Uterus (tissue), 4 donors: ENCODE data around the gene GRK2. TPM values are rescaled to one million over a fixed set of nuclear protein-coding genes. Genes with fewer than 3 reads are reported as not detected.

Experiments
- DNase-seq, 2 donors: peaks; one replicate each; pipeline ENCODE4 v3.0.0-alpha.2; 2019 to 2020
- H3K27ac ChIP-seq, 2 donors: fragments of 200-600 bp; sonication (generic); 1 replicate in 1 of 2; 2 replicates in 1 of 2; pipeline ENCODE4 v1.5.1; 2016 to 2018
- H3K27me3 ChIP-seq, 2 donors: fragments of 200-600 bp; sonication (generic); one replicate each; pipeline ENCODE4 v1.5.1; 2018 to 2019; ENCODE audit warnings: control low read depth in 1 of 2
- H3K36me3 ChIP-seq, 2 donors: fragments of 200-600 bp; sonication (generic); one replicate each; pipeline ENCODE4 v1.5.1; 2019; ENCODE audit warnings: control low read depth in 1 of 2
- H3K4me1 ChIP-seq, 2 donors: fragments of 200-600 bp; sonication (generic); one replicate each; pipeline ENCODE4 v1.5.1; 2018 to 2019; ENCODE audit warnings: control low read depth in 1 of 2
- H3K4me3 ChIP-seq, 2 donors: fragments of 200-600 bp; sonication (generic); 1 replicate in 1 of 2; 2 replicates in 1 of 2; pipeline ENCODE4 v1.5.1; 2018 to 2019; ENCODE audit warnings: mild to moderate bottlenecking in 1 of 2
- H3K9me3 ChIP-seq, 2 donors: fragments of 200-600 bp; sonication (generic); one replicate each; pipeline ENCODE4 v1.5.1; 2019; ENCODE audit warnings: control low read depth in 1 of 2
- CTCF ChIP-seq, 4 experiments: fragments of 200-600 bp in 2 of 4; fragments of 450-650 bp in 2 of 4; sonication (generic) in 2 of 4; IDR thresholded peaks; one replicate each; pipeline ENCODE4 v1.5.1; 2016 to 2019; ENCODE audit warnings: antibody characterized with exemption in 4 of 4, mild to moderate bottlenecking in 2 of 4, moderate library complexity in 1 of 4
- POLR2A ChIP-seq, 2 donors: fragments of 450-650 bp; IDR thresholded peaks; one replicate each; pipeline ENCODE4 v1.6.1; 2016; ENCODE audit warnings: antibody characterized with exemption in 2 of 2, mild to moderate bottlenecking in 1 of 2, moderate library complexity in 1 of 2
- intact Hi-C: fragments of 100-400 bp; cut with DNase I; formaldehyde crosslinking; loops from one replicate; pipeline ENCODE4 v1.15.1; 2023; ENCODE audit warnings: low total_unique reads
- total RNA-seq, 4 donors: library from RNA; depleted of rRNA in 3 of 4; stranded (reverse); fragments of >200 nt in 3 of 4; gene quantifications; one replicate each; pipeline versions ENCODE4 v1.1.0 to v1.2.4, GENCODE V29; 2014 to 2023
- donor health status: DM: yes; HTN: yes; CAD: no.

The GRK2 gene
- total RNA-seq, 4 donors from 2014 or later, result 25.0 to 93.8 (median 64.2) TPM

GRCh38 chr11:67250059-67251043 is 15.9 kb upstream of the GRK2 start:
- no peaks in the 10 kb centered on the region for H3K36me3 ChIP-seq
- H3K4me3 ChIP-seq, result no peak overlapping the region
- intact Hi-C loops, result no loop called here
- H3K9me3 ChIP-seq, result no peaks in the 10 kb centered on the region
- no peaks in the 10 kb centered on the region for H3K4me1 ChIP-seq
- H3K27ac ChIP-seq, result no peak overlapping the region
- no peak for TF ChIP-seq POLR2A (IDR thresholded peaks at IDR 0.05)
- no peaks in the 10 kb centered on the region for H3K27me3 ChIP-seq
- DNase-seq, result no peak

- no peak for DNase-seq
- intact Hi-C loops, result no loop called here
- TF ChIP-seq POLR2A (IDR thresholded peaks at IDR 0.05) (no peak), CTCF (IDR thresholded peaks at IDR 0.05) (no peak)
- H3K4me1 ChIP-seq, result no peaks in the 10 kb centered on the region
- H3K27ac ChIP-seq, result no peak overlapping the region
- H3K36me3 ChIP-seq, result no peaks in the 10 kb centered on the region
- no peaks in the 10 kb centered on the region for H3K27me3 ChIP-seq
- H3K4me3 ChIP-seq, result no peak overlapping the region
- H3K9me3 ChIP-seq, result no peaks in the 10 kb centered on the region
Observed at GRCh38 chr11:67251841-67252240, 14.4 kb upstream of the GRK2 start.

- Histone ChIP-seq H3K4me1 (no peaks in the 10 kb centered on the region), H3K36me3 (no peaks in the 10 kb centered on the region), H3K27me3 (no peaks in the 10 kb centered on the region), H3K27ac (no peak overlapping the region), H3K4me3 (no peak overlapping the region), H3K9me3 (no peaks in the 10 kb centered on the region)
- intact Hi-C loops, result no loop called here
- TF ChIP-seq CTCF (IDR thresholded peaks at IDR 0.05), result no peak
- no peak for TF ChIP-seq POLR2A (IDR thresholded peaks at IDR 0.05)
- DNase-seq, result no peak
Observed at GRCh38 chr11:67252831-67253239, 13.4 kb upstream of the GRK2 start.

GRCh38 chr11:67253872-67254624 is 12.2 kb upstream of the GRK2 start:
- Histone ChIP-seq H3K27ac (no peak overlapping the region), H3K27me3 (no peaks in the 10 kb centered on the region), H3K4me3 (no peak overlapping the region), H3K9me3 (no peaks in the 10 kb centered on the region), H3K4me1 (no peaks in the 10 kb centered on the region), H3K36me3 (no peaks in the 10 kb centered on the region)
- TF ChIP-seq CTCF (IDR thresholded peaks at IDR 0.05) (no peak), POLR2A (IDR thresholded peaks at IDR 0.05) (no peak)
- DNase-seq, result no peak
- intact Hi-C loops, result no loop called here

- no peak for TF ChIP-seq CTCF (IDR thresholded peaks at IDR 0.05)
- TF ChIP-seq POLR2A (IDR thresholded peaks at IDR 0.05), result no peak
- no peak overlapping the region for H3K27ac ChIP-seq
- no peaks in the 10 kb centered on the region for H3K9me3 ChIP-seq
- no peaks in the 10 kb centered on the region for H3K27me3 ChIP-seq
- DNase-seq, result no peak
- H3K4me3 ChIP-seq, result no peak overlapping the region
- no peaks in the 10 kb centered on the region for H3K4me1 ChIP-seq
- no peaks in the 10 kb centered on the region for H3K36me3 ChIP-seq
- intact Hi-C loops, result no loop called here
Observed at GRCh38 chr11:67254798-67255197, 11.5 kb upstream of the GRK2 start.
